CD14-positive monocyte (primary cell): ENCODE data around the gene CCL18. TPM values are rescaled to one million over a fixed set of nuclear protein-coding genes. Genes with fewer than 3 reads are reported as not detected.
"Not testable (repeated sequence)": the region's sequence is repeated elsewhere in the genome, so short reads cannot be mapped to it uniquely, and the experiment has no call there.

Experiments
- DNase-seq, 3 donors: peaks; one replicate each; pipeline ENCODE4 v3.0.0-alpha.2; 2011 to 2022
- H2AFZ ChIP-seq: 2 replicates; pipeline ENCODE4 v1.6.0; 2012; ENCODE audit warnings: mild to moderate bottlenecking, low read depth, low read length, inconsistent platforms; ENCODE audit not compliant: insufficient read depth, poor library complexity, severe bottlenecking
- H3K27ac ChIP-seq, 2 donors: 1 replicate in 1 of 2; 2 replicates in 1 of 2; pipeline ENCODE4 v1.5.1; 2012 to 2013; ENCODE audit warnings: low read length in 2 of 2, control low read depth in 1 of 2, inconsistent platforms in 1 of 2, low read depth in 1 of 2, mild to moderate bottlenecking in 1 of 2
- H3K27me3 ChIP-seq, 2 donors: one replicate each; pipeline versions ENCODE4 v1.6.0 to v1.6.1; 2011 to 2013; ENCODE audit warnings: low read length in 2 of 2; ENCODE audit not compliant: control insufficient read depth in 2 of 2, insufficient read depth in 2 of 2
- H3K36me3 ChIP-seq, 2 donors: replicated peaks in 1 of 2; 1 replicate in 1 of 2; 2 replicates in 1 of 2; pipeline versions ENCODE4 v1.5.1 to v1.6.1; 2012 to 2013; ENCODE audit warnings: low read length in 2 of 2, control low read depth in 1 of 2, inconsistent platforms in 1 of 2, mild to moderate bottlenecking in 1 of 2; ENCODE audit not compliant: insufficient read depth in 2 of 2, control insufficient read depth in 1 of 2
- H3K4me1 ChIP-seq, 2 donors: 1 replicate in 1 of 2; 2 replicates in 1 of 2; pipeline versions ENCODE4 v1.5.1 to v1.6.1; 2012 to 2013; ENCODE audit warnings: low read length in 2 of 2, control low read depth in 1 of 2, inconsistent platforms in 1 of 2, mild to moderate bottlenecking in 1 of 2, moderate library complexity in 1 of 2; ENCODE audit not compliant: insufficient read depth in 2 of 2, control insufficient read depth in 1 of 2
- H3K4me2 ChIP-seq: replicated peaks from 2 replicates; pipeline ENCODE3; 2012; ENCODE audit warnings: low read length, moderate library complexity, mild to moderate bottlenecking; ENCODE audit not compliant: poor library complexity, severe bottlenecking; ENCODE audit errors: extremely low read depth
- H3K4me3 ChIP-seq, 3 experiments: fragments of 200-600 bp in 1 of 3; sonication (generic) in 1 of 3; replicated peaks in 1 of 3; 1 replicate in 2 of 3; 2 replicates in 1 of 3; pipeline ENCODE4 v1.5.1; 2011 to 2013; ENCODE audit warnings: low read length in 3 of 3, mild to moderate bottlenecking in 3 of 3, control low read depth in 2 of 3, low read depth in 2 of 3, inconsistent platforms in 1 of 3, moderate library complexity in 1 of 3
- H3K79me2 ChIP-seq: 2 replicates; pipeline ENCODE4 v1.6.0; 2012; ENCODE audit warnings: mild to moderate bottlenecking, control low read depth, inconsistent platforms, low read length, moderate library complexity; ENCODE audit not compliant: insufficient read depth
- H3K9ac ChIP-seq: 2 replicates; pipeline ENCODE4 v1.6.0; 2017; ENCODE audit warnings: low read length, mild to moderate bottlenecking; ENCODE audit not compliant: insufficient read depth, poor library complexity, severe bottlenecking
- H3K9me3 ChIP-seq, 2 donors: replicated peaks in 1 of 2; 1 replicate in 1 of 2; 2 replicates in 1 of 2; pipeline versions ENCODE4 v1.5.1 to v1.6.1; 2012 to 2013; ENCODE audit warnings: low read length in 2 of 2, control low read depth in 1 of 2; ENCODE audit not compliant: control insufficient read depth in 1 of 2, insufficient read depth in 1 of 2
- H4K20me1 ChIP-seq: 2 replicates; pipeline ENCODE4 v1.6.0; 2012; ENCODE audit warnings: mild to moderate bottlenecking, low read length, control low read depth, moderate library complexity; ENCODE audit not compliant: insufficient read depth
- H3K27ac Mint-ChIP-seq, 7 donors: one replicate each; pipeline ENCODE4 v1.8.0; 2020; ENCODE audit warnings: mild to moderate bottlenecking in 7 of 7, mixed read lengths in 7 of 7, moderate library complexity in 6 of 7, inconsistent platforms in 2 of 7
- H3K27me3 Mint-ChIP-seq, 3 donors: one replicate each; pipeline ENCODE4 v1.8.0; 2021 to 2022; ENCODE audit warnings: low read depth in 3 of 3, mild to moderate bottlenecking in 3 of 3, mixed read lengths in 3 of 3, moderate library complexity in 3 of 3, inconsistent platforms in 1 of 3
- H3K36me3 Mint-ChIP-seq, 2 donors: one replicate each; pipeline ENCODE4 v1.8.0; 2020; ENCODE audit warnings: mixed read lengths in 2 of 2, inconsistent platforms in 1 of 2, mild to moderate bottlenecking in 1 of 2
- H3K4me1 Mint-ChIP-seq: one replicate; pipeline ENCODE4 v1.8.0; 2020; ENCODE audit warnings: mild to moderate bottlenecking, mixed read lengths
- H3K4me3 Mint-ChIP-seq, 2 donors: one replicate each; pipeline ENCODE4 v1.8.0; 2020; ENCODE audit warnings: mild to moderate bottlenecking in 2 of 2, mixed read lengths in 2 of 2, moderate library complexity in 1 of 2
- H3K9me3 Mint-ChIP-seq, 7 donors: one replicate each; pipeline ENCODE4 v1.8.0; 2020 to 2022; ENCODE audit warnings: mixed read lengths in 7 of 7, mild to moderate bottlenecking in 6 of 7, moderate library complexity in 6 of 7, inconsistent platforms in 2 of 7
- CTCF ChIP-seq: fragments of 200-600 bp; IDR thresholded peaks from one replicate; pipeline ENCODE4 v1.8.0; 2022; ENCODE audit warnings: antibody characterized with exemption, mild to moderate bottlenecking
- WGBS: methylation state at CpG from one replicate; pipeline ENCODE4 v1.1.5; 2013; ENCODE audit warnings: missing lambda C conversion rate; ENCODE audit not compliant: insufficient coverage; 5-methylcytosine and 5-hydroxymethylcytosine counted together
- intact Hi-C, 2 donors: fragments of 100-400 bp; cut with micrococcal nuclease; formaldehyde crosslinking; loops; one replicate each; pipeline versions ENCODE4 v1.15.0 to v1.15.1; 2023
- polyA plus RNA-seq, 3 donors: library from polyadenylated mRNA; depleted of rRNA in 1 of 3; unstranded in 2 of 3; stranded (reverse) in 1 of 3; fragments of 300-500 nt in 2 of 3; fragments of >200 nt in 1 of 3; fragmentation: Illumina TruSeq in 2 of 3; gene quantifications; 1 replicate in 2 of 3; 2 replicates in 1 of 3; pipeline ENCODE4 v1.2.3, GENCODE V29; 2012 to 2021

CCL18 gene
- polyA plus RNA-seq, 3 donors, result not detected

GRCh38 chr17:36072431-36073121, 8.5 kb downstream of the CCL18 start:
- Histone ChIP-seq H3K27ac (no peak overlapping the region), H3K79me2 (no peaks in the 10 kb centered on the region), H3K4me3 (no peak overlapping the region), H2AFZ (peak overlapping the region; percentile 22), H3K36me3 (no peaks in the 10 kb centered on the region), H3K4me1 (peaks cover 6 to 7% of the 10 kb centered on the region in 2 donors), H3K9ac (no peak overlapping the region), H3K9me3 (peaks cover 3 to 4% of the 10 kb centered on the region in 2 donors), H4K20me1 (no peaks in the 10 kb centered on the region), H3K4me2 (no peak overlapping the region), H3K27me3 (no peaks in the 10 kb centered on the region)
- Mint-ChIP-seq H3K4me1 (peaks cover 14% of the 10 kb centered on the region), H3K36me3 (no peaks in the 10 kb centered on the region), H3K27me3 (peaks cover 0 to 4% (median 0%) of the 10 kb centered on the region in 3 donors), H3K4me3 (no peak overlapping the region), H3K27ac (peak overlapping the region in 1 of 7 donors; percentile 11), H3K9me3 (peaks cover 0 to 3% (median 0%) of the 10 kb centered on the region in 7 donors)
- DNase-seq, result peak; percentile 39 to 74 (median 58)
- intact Hi-C loops, result loop anchor here in 1 of 2 donors (5.0 to 10.0 kb wide), 3 partner anchors 58 to 95 kb away; partner anchors contain the start of gene CCL23
- 41% methylated on average over 7 of the region's 12 CpGs for WGBS
- peak; percentile 92 for TF ChIP-seq CTCF

GRCh38 chr17:36074365-36074764, 10.3 kb downstream of the CCL18 start:
- H3K9me3 Mint-ChIP-seq, result peaks cover 0 to 3% (median 0%) of the 10 kb centered on the region in 7 donors
- TF ChIP-seq CTCF, result no peak
- peaks cover 3 to 4% of the 10 kb centered on the region in 2 donors for H3K9me3 ChIP-seq
- H3K4me3 ChIP-seq, result no peak overlapping the region
- no peaks in the 10 kb centered on the region for H3K36me3 Mint-ChIP-seq
- H3K27ac ChIP-seq, result no peak overlapping the region
- no peaks in the 10 kb centered on the region for H3K36me3 ChIP-seq
- no peaks in the 10 kb centered on the region for H4K20me1 ChIP-seq
- H3K4me1 ChIP-seq, result peaks cover 6 to 7% of the 10 kb centered on the region in 2 donors
- intact Hi-C loops, result loop anchor here in 1 of 2 donors (5.0 to 10.0 kb wide), 3 partner anchors 60 to 97 kb away; partner anchors contain the start of gene CCL23
- no peak overlapping the region for H3K27ac Mint-ChIP-seq
- peaks cover 0 to 2% (median 0%) of the 10 kb centered on the region in 3 donors for H3K27me3 Mint-ChIP-seq
- no peak for DNase-seq
- no peak overlapping the region for H2AFZ ChIP-seq
- no peak overlapping the region for H3K9ac ChIP-seq
- H3K4me3 Mint-ChIP-seq, result no peak overlapping the region
- no CpG with 5 or more reads among the region's 1 CpG for WGBS
- H3K4me1 Mint-ChIP-seq, result peaks cover 14% of the 10 kb centered on the region
- no peaks in the 10 kb centered on the region for H3K79me2 ChIP-seq
- no peak overlapping the region for H3K4me2 ChIP-seq
- no peaks in the 10 kb centered on the region for H3K27me3 ChIP-seq

- not testable (repeated sequence) for H3K27me3 Mint-ChIP-seq, H4K20me1 ChIP-seq, H3K27me3 ChIP-seq, H3K9me3 Mint-ChIP-seq, H3K9ac ChIP-seq, H3K36me3 ChIP-seq, H3K79me2 ChIP-seq, H3K36me3 Mint-ChIP-seq, H3K9me3 ChIP-seq
- peak overlapping the region; percentile 56 for H3K4me2 ChIP-seq
- H3K27ac ChIP-seq, result peak overlapping the region; percentile 79 to 80
- H3K4me3 ChIP-seq, result peak overlapping the region; percentile 16 to 53 (median 16)
- DNase-seq, result peak in 2 of 3 donors; percentile 46 to 77
- Mint-ChIP-seq H3K27ac (peak overlapping the region; percentile 88 to 98 (median 92)), H3K4me1 (peaks cover 49% of the 10 kb centered on the region), H3K4me3 (peak overlapping the region; percentile 62 to 85)
- H3K4me1 ChIP-seq, result peaks cover 51 to 53% of the 10 kb centered on the region in 2 donors
- WGBS, result 40% methylated on average over 1 of the region's 5 CpGs
- intact Hi-C loops, result loop anchor here (5.0 to 10.0 kb wide), 2 partner anchors 45 to 113 kb away; partner anchors contain the start of genes CCL3L1 (in 1 of the 2) and CCL3L3 (in 1 of the 2)
- peak overlapping the region; percentile 27 for H2AFZ ChIP-seq
Measured at GRCh38 chr17:36081681-36082471, 17.8 kb downstream of the CCL18 start.
